Measurements from ENCODE around the gene PAM16. TPM values are rescaled to one million over a fixed set of nuclear protein-coding genes. Genes with fewer than 3 reads are reported as not detected.
A peak's percentile ranks its signal among the peaks of the same experiment; 100 is the strongest.

Gene PAM16
- total and polyA plus RNA-seq, 2 of the 8 experiments (the other 6 are each of a cell fraction or from before 2014, with no cell fraction given) = 78.3 to 198 TPM

GRCh38 chr16:4389051-4389955 lies 38.2 kb upstream of the PAM16 start:
- POLR2A ChIA-PET (ENCODE audit: partially characterized antibody) = interaction anchor here (0.9 to 11.9 kb wide), 8 partner anchors 12 to 118 kb away, joined by 3 to 223 read pairs (median 4); partner anchors contain the start of gene PAM16
- TF ChIP-seq BRCA1 (IDR thresholded peaks at IDR 0.05; ENCODE audit: low read depth, low read length) = no peak
- TF ChIP-seq SIX5 (IDR thresholded peaks at IDR 0.05; ENCODE audit: low read depth, low read length) = no peak
- TF ChIP-seq CEBPB (IDR thresholded peaks at IDR 0.05; ENCODE audit: low read depth, low read length) = no peak
- TF ChIP-seq TEAD4 (IDR thresholded peaks at IDR 0.05; ENCODE audit: low read depth, low read length) = no peak

More at GRCh38 chr16:4389051-4389955, 38.2 kb upstream of the PAM16 start:
- Histone ChIP-seq H3K4me3 (ENCODE audit: extremely low read depth in 1 of 4, insufficient read depth in 2 of 4, low read depth in 3 of 4, low read length in 4 of 4) (no peak overlapping the region), H4K91ac (replicated peaks; ENCODE audit: insufficient read length, low read length) (peak overlapping the region; percentile 79), H2AK5ac (ENCODE audit: low read depth, low read length) (peak overlapping the region; percentile 95; the same call in 1 of the 2 replicates), H3K14ac (ENCODE audit: insufficient read length) (no peak overlapping the region), H4K20me1 (replicated peaks in 1 of 2; ENCODE audit: control insufficient read depth in 1 of 2, insufficient read depth in 2 of 2, low read length in 2 of 2) (no peaks in the 10 kb centered on the region), H4K5ac (ENCODE audit: insufficient read length, low read depth, low read length) (peak overlapping the region; percentile 3), H3K23me2 (ENCODE audit: low read depth, low read length) (no peaks in the 10 kb centered on the region), H3K36me3 (ENCODE audit: control insufficient read depth in 2 of 4, insufficient read depth in 4 of 4, low read length in 3 of 4) (no peaks in the 10 kb centered on the region), H3K79me1 (ENCODE audit: low read depth, low read length) (no peaks in the 10 kb centered on the region), H3K4me2 (ENCODE audit: insufficient read depth in 1 of 2, low read depth in 2 of 2, low read length in 2 of 2) (peak overlapping the region in 1 of 2 experiments; percentile 10; a peak in 2 of 4 replicates), H3K23ac (ENCODE audit: insufficient read length) (no peak overlapping the region), H3K27ac (ENCODE audit: low read depth, low read length) (0 out of 2 replicates have a peak overlapping the region, but pooled peaks have one; percentile 3), H3K27me3 (replicated peaks in 1 of 4; ENCODE audit: control insufficient read depth in 3 of 4, extremely low read depth in 1 of 4, insufficient read depth in 3 of 4, low read length in 3 of 4) (no peaks in the 10 kb centered on the region), H2BK20ac (ENCODE audit: low read length) (peak overlapping the region; percentile 61; the same call in 1 of the 2 replicates), H3K4ac (replicated peaks; ENCODE audit: insufficient read length, low read depth, low read length) (no peak overlapping the region), H3K9ac (replicated peaks in 1 of 4; ENCODE audit: extremely low read depth in 1 of 4, low read depth in 3 of 4, low read length in 3 of 4) (peak overlapping the region in 2 of 4 experiments; percentile 8 to 29; a peak in 2 of 7 replicates), H3K56ac (replicated peaks; ENCODE audit: insufficient read length, low read depth, low read length) (no peak overlapping the region), H3K79me2 (ENCODE audit: control insufficient read depth in 1 of 2, insufficient read depth in 2 of 2, low read length in 2 of 2) (no peaks in the 10 kb centered on the region), H3K9me3 (ENCODE audit: insufficient read depth in 2 of 2, low read depth in 1 of 2, low read length in 1 of 2) (no peaks in the 10 kb centered on the region), H4K8ac (ENCODE audit: extremely low read depth, insufficient read depth, low read length) (peak overlapping the region; percentile 80), H3K18ac (ENCODE audit: extremely low read depth, low read length) (peak overlapping the region; percentile 71), H2BK120ac (replicated peaks; ENCODE audit: low read depth, low read length) (no peak overlapping the region), H2BK15ac (ENCODE audit: low read length) (peak overlapping the region; percentile 72), H2BK5ac (ENCODE audit: low read depth, low read length) (peak overlapping the region; percentile 93), H2AFZ (ENCODE audit: low read length) (no peak overlapping the region), H2BK12ac (ENCODE audit: low read depth, low read length) (peak overlapping the region; percentile 97; the same call in 1 of the 2 replicates), H3K4me1 (replicated peaks in 1 of 4; ENCODE audit: control insufficient read depth in 3 of 4, insufficient read depth in 4 of 4, low read length in 3 of 4) (peaks cover 12 to 50% (median 43%) of the 10 kb centered on the region in 4 experiments)
- DNase-seq (ENCODE audit: low read depth in 1 of 2, low spot score in 2 of 2) (peak in 1 of 2 experiments; percentile 58), FAIRE-seq (no peak)
- WGBS, 2 experiments (ENCODE audit: extremely low coverage in 1 of 2, insufficient coverage in 1 of 2, insufficient read length in 1 of 2, insufficient replicate concordance in 2 of 2, low coverage in 1 of 2, low lambda C conversion rate in 2 of 2, missing lambda C conversion rate in 1 of 2) = 71% methylated on average over 27 of the region's 27 CpGs; no CpG with 5 or more reads in 1 of the 2 experiments
- CTCF ChIA-PET (ENCODE audit: partially characterized antibody) = interaction anchor here (0.6 to 24.8 kb wide), 13 partner anchors 13 to 1471 kb away, joined by 3 to 659 read pairs (median 4); partner anchors contain the start of gene VASN
